GM12878 (cell line): ENCODE measurements around the gene TCOF1. TPM values are rescaled to one million over a fixed set of nuclear protein-coding genes. Genes with fewer than 3 reads are reported as not detected.

Experiments used
- ATAC-seq: fragments of 200-7000 bp; cut with Tn5 transposase; 3 replicates; pipeline ENCODE4 v1.9.1; 2020; ENCODE audit warnings: mild to moderate bottlenecking, moderate library complexity
- BruUV-seq: library from RNA; stranded (reverse); fragments of 400-500 nt; replicated peaks from 2 replicates; lab custom pipeline; 2021; lab: Mats Ljungman, UMichigan
- CTCF ChIA-PET: fragments of 300-600 bp; sonication (Branson Sonifier 250); formaldehyde crosslinking; extraction: SDS; loops from one replicate; lab custom pipeline; 2021; ENCODE audit warnings: inconsistent platforms; lab: Yijun Ruan, JAX
- POLR2A ChIA-PET: fragments of 350-600 bp; formaldehyde crosslinking; extraction: SDS; loops from one replicate; lab custom pipeline; 2021; ENCODE audit warnings: inconsistent platforms; lab: Charles Lee
- RAD21 ChIA-PET: fragments of 300-600 bp; sonication (Branson Sonifier 250); formaldehyde crosslinking; loops from one replicate; lab custom pipeline; 2023; ENCODE audit warnings: antibody characterized with exemption; ENCODE audit not compliant: unreplicated experiment; lab: Charles Lee
- SMC1A ChIA-PET: fragments of 300-600 bp; sonication (Branson Sonifier 250); formaldehyde crosslinking; loops from one replicate; lab custom pipeline; 2023; ENCODE audit not compliant: unreplicated experiment, uncharacterized antibody; lab: Charles Lee
- DNase-seq: peaks from one replicate; pipeline ENCODE4 v3.0.0-alpha.2; 2011; ENCODE audit warnings: low read depth, low spot score
- FAIRE-seq: peaks from 3 replicates; lab custom pipeline; 2011; peaks lifted over from hg19 to GRCh38; lab: Jason Lieb, UNC
- H2AFZ ChIP-seq: 2 replicates; pipeline ENCODE4 v1.6.0; 2011; ENCODE audit warnings: low read depth, low read length, control low read depth; ENCODE audit not compliant: control insufficient read depth
- H3K27ac ChIP-seq: 2 replicates; pipeline ENCODE4 v1.5.1; 2011; ENCODE audit warnings: control low read depth; ENCODE audit not compliant: control insufficient read depth, insufficient read depth
- H3K27me3 ChIP-seq, 2 experiments: replicated peaks in 1 of 2; 2 replicates each; pipeline versions ENCODE4 v1.6.0 to v1.6.1; 2011; ENCODE audit warnings: low read length in 1 of 2; ENCODE audit not compliant: control insufficient read depth in 2 of 2, insufficient read depth in 2 of 2
- H3K36me3 ChIP-seq, 2 experiments: 2 replicates each; pipeline ENCODE4 v1.5.1; 2011; ENCODE audit warnings: low read length in 1 of 2; ENCODE audit not compliant: control insufficient read depth in 2 of 2, insufficient read depth in 2 of 2
- H3K4me1 ChIP-seq: 2 replicates; pipeline ENCODE4 v1.6.1; 2011; ENCODE audit warnings: mild to moderate bottlenecking, low read length, moderate library complexity, mixed read lengths; ENCODE audit not compliant: control insufficient read depth, insufficient read depth
- H3K4me2 ChIP-seq: 2 replicates; pipeline ENCODE4 v1.6.0; 2011; ENCODE audit warnings: control low read depth; ENCODE audit not compliant: control insufficient read depth, insufficient read depth
- H3K4me3 ChIP-seq: fragments of 200-600 bp; sonication (generic); 2 replicates; pipeline ENCODE4 v1.5.1; 2016
- H3K79me2 ChIP-seq: 2 replicates; pipeline ENCODE4 v1.6.0; 2011; ENCODE audit warnings: low read length; ENCODE audit not compliant: control insufficient read depth, insufficient read depth
- H3K9ac ChIP-seq: 2 replicates; pipeline ENCODE4 v1.8.0; 2011; ENCODE audit warnings: low read length, control low read depth, mixed read lengths; ENCODE audit not compliant: control insufficient read depth, insufficient read depth
- H3K9me3 ChIP-seq: replicated peaks from 3 replicates; pipeline ENCODE4 v1.5.1; 2011; ENCODE audit warnings: mild to moderate bottlenecking, low read length; ENCODE audit not compliant: control insufficient read depth, insufficient read depth
- H4K20me1 ChIP-seq: 2 replicates; pipeline ENCODE4 v1.6.0; 2011; ENCODE audit not compliant: control insufficient read depth, insufficient read depth
- ATF7 ChIP-seq: fragments of 450-650 bp; IDR thresholded peaks from 2 replicates; pipeline ENCODE4 v1.6.1; 2016; ENCODE audit warnings: low read depth, mild to moderate bottlenecking
- BHLHE40 ChIP-seq, 2 experiments: fragments of 450-650 bp in 1 of 2; IDR thresholded peaks; 2 replicates each; pipeline ENCODE4 v1.6.1; 2011 to 2017; ENCODE audit warnings: low read depth in 2 of 2, borderline replicate concordance in 1 of 2, improper control_type of control experiment in 1 of 2, low read length in 1 of 2, mild to moderate bottlenecking in 1 of 2
- CREM ChIP-seq: IDR thresholded peaks from 2 replicates; pipeline ENCODE4 v1.6.1; 2014; ENCODE audit warnings: antibody characterized with exemption, low read depth
- EP300 ChIP-seq, 2 experiments: fragments of 150-350 bp in 1 of 2; IDR thresholded peaks; 2 replicates each; pipeline ENCODE4 v1.6.1; 2011 to 2012; ENCODE audit warnings: low read depth in 2 of 2, low read length in 2 of 2, borderline replicate concordance in 1 of 2, improper control_type of control experiment in 1 of 2, inconsistent platforms in 1 of 2; ENCODE audit not compliant: control insufficient read depth in 1 of 2
- IRF5 ChIP-seq: fragments of 450-650 bp; IDR thresholded peaks from 2 replicates; pipeline ENCODE4 v1.6.1; 2017; ENCODE audit warnings: borderline replicate concordance
- RB1 ChIP-seq: fragments of 450-650 bp; formaldehyde crosslinking; IDR thresholded peaks from 2 replicates; pipeline ENCODE4 v1.6.1; 2017; ENCODE audit warnings: mild to moderate bottlenecking, borderline replicate concordance
- REST ChIP-seq: IDR thresholded peaks from 2 replicates; pipeline ENCODE4 v1.6.1; 2012; ENCODE audit warnings: mild to moderate bottlenecking, low read depth, low read length
- SKIL ChIP-seq: fragments of 450-650 bp; IDR thresholded peaks from 2 replicates; pipeline ENCODE4 v1.6.1; 2017; ENCODE audit warnings: mild to moderate bottlenecking, low read depth, inconsistent platforms; ENCODE audit not compliant: poor library complexity, severe bottlenecking
- SREBF2 ChIP-seq: IDR thresholded peaks from 2 replicates; pipeline ENCODE4 v1.6.1; 2012; ENCODE audit warnings: mild to moderate bottlenecking, low read length
- TCF7 ChIP-seq: IDR thresholded peaks from 2 replicates; pipeline ENCODE4 v1.6.1; 2014; ENCODE audit warnings: antibody characterized with exemption, borderline replicate concordance
- WRNIP1 ChIP-seq: IDR thresholded peaks from 2 replicates; pipeline ENCODE4 v1.6.1; 2011; ENCODE audit warnings: low read depth, low read length, improper control_type of control experiment, borderline replicate concordance
- ZBTB4 ChIP-seq: fragments of 450-650 bp; formaldehyde crosslinking; IDR thresholded peaks from 2 replicates; pipeline ENCODE4 v1.4.0; 2022; ENCODE audit warnings: mild to moderate bottlenecking, moderate library complexity
- ZNF384 ChIP-seq: IDR thresholded peaks from 2 replicates; pipeline ENCODE4 v1.6.1; 2012; ENCODE audit warnings: low read depth, mild to moderate bottlenecking, low read length, improper control_type of control experiment, borderline replicate concordance
- ZZZ3 ChIP-seq: IDR thresholded peaks from 2 replicates; pipeline ENCODE4 v1.6.1; 2011; ENCODE audit warnings: low read depth; ENCODE audit not compliant: control insufficient read depth, insufficient read length
- WGBS: methylation state at CpG from one replicate; pipeline ENCODE4 v1.1.6; 2016; ENCODE audit warnings: low lambda C conversion rate; ENCODE audit not compliant: insufficient replicate concordance, insufficient coverage; ENCODE audit errors: missing lambda C conversion rate; 5-methylcytosine and 5-hydroxymethylcytosine counted together
- in situ Hi-C: fragments of 300-500 bp; cut with MboI; formaldehyde crosslinking; loops from 9 replicates; pipeline ENCODE4 v1.14.3; 2018; ENCODE audit warnings: mixed read lengths
- intact Hi-C: fragments of 100-400 bp; cut with micrococcal nuclease; formaldehyde crosslinking; loops from one replicate; pipeline ENCODE4 v1.14.2; 2022; ENCODE audit not compliant: unreplicated experiment
- polyA plus RNA-seq, 11 experiments: library from polyadenylated mRNA; depleted of rRNA in 4 of 11; unstranded in 6 of 11; stranded (reverse) in 5 of 11; fragments of >200 nt; fragmentation: Nextera tagmentation in 4 of 11; fragmentation: Illumina TruSeq in 1 of 11; extraction: Ambion mirVana in 4 of 11; extraction: Trizol in 1 of 11; gene quantifications; 1 replicate in 1 of 11; 2 replicates in 10 of 11; pipeline versions ENCODE4 v1.2.1 to v1.2.3, GENCODE V29; 2011 to 2016; ENCODE audit warnings: inconsistent platforms in 2 of 11, missing spikeins in 2 of 11, low read depth in 1 of 11
- total RNA-seq, 4 experiments: library from RNA; depleted of rRNA in 3 of 4; stranded (reverse); fragments of >200 nt in 3 of 4; fragmentation: Illumina TruSeq in 1 of 4; extraction: Trizol in 1 of 4; gene quantifications; 2 replicates each; pipeline versions ENCODE4 v1.2.1 to v1.2.3, GENCODE V29; 2013 to 2021

The TCOF1 gene
- total and polyA plus RNA-seq, 10 of the 15 experiments (the other 5 are each of a cell fraction or from before 2014, with no cell fraction given) = 8.7 to 83.9 (median 38.9) TPM

- CTCF ChIA-PET = interaction anchor here (0.6 to 0.8 kb wide), 2 partner anchors 9 to 631 kb away, joined by 3 read pairs; no protein-coding TSS in a partner anchor
- BruUV-seq = no TSS peak
- H3K4me3 ChIP-seq = no peak overlapping the region
- H3K27ac ChIP-seq = no peak overlapping the region
- 0% methylated on average over 4 of the region's 4 CpGs for WGBS
- H3K79me2 ChIP-seq = no peaks in the 10 kb centered on the region
- H3K9me3 ChIP-seq = no peaks in the 10 kb centered on the region
- H2AFZ ChIP-seq = no peak overlapping the region
- no peak overlapping the region for H3K4me2 ChIP-seq
- in situ Hi-C loops = no loop called here
- no peaks in the 10 kb centered on the region for H3K36me3 ChIP-seq
- POLR2A ChIA-PET = no interaction called here
- RAD21 ChIA-PET = no interaction called here
- no peak overlapping the region for H3K9ac ChIP-seq
- FAIRE-seq (no peak), ATAC-seq (no peak), DNase-seq (no peak)
- SMC1A ChIA-PET = no interaction called here
- intact Hi-C loops = no loop called here
- no peaks in the 10 kb centered on the region for H3K4me1 ChIP-seq
- H3K27me3 ChIP-seq = no peaks in the 10 kb centered on the region; a peak in 1 of 4 replicates
- H4K20me1 ChIP-seq = no peaks in the 10 kb centered on the region
- TF ChIP-seq TCF7 (no peak), BHLHE40 (IDR thresholded peaks at IDR 0.05; ENCODE audit: borderline replicate concordance in 1 of 2, low read depth in 2 of 2, low read length in 1 of 2) (no peak), IRF5 (no peak), RB1 (no peak), ZBTB4 (CRISPR knock-in tag) (no peak), WRNIP1 (no peak), ZZZ3 (no peak), EP300 (IDR thresholded peaks at IDR 0.05; ENCODE audit: borderline replicate concordance in 1 of 2, control insufficient read depth in 1 of 2, low read depth in 2 of 2, low read length in 2 of 2) (no peak), CREM (no peak), SREBF2 (no peak), ATF7 (no peak), ZNF384 (no peak), SKIL (no peak), REST (no peak)
Measured at GRCh38 chr5:150325426-150325825, 32.1 kb upstream of the TCOF1 start.
